ENCODE data around the gene APOB. TPM values are rescaled to one million over a fixed set of nuclear protein-coding genes. Genes with fewer than 3 reads are reported as not detected.

APOB gene
- total RNA-seq, 2 experiments from 2014 or later = not detected

DNA sequence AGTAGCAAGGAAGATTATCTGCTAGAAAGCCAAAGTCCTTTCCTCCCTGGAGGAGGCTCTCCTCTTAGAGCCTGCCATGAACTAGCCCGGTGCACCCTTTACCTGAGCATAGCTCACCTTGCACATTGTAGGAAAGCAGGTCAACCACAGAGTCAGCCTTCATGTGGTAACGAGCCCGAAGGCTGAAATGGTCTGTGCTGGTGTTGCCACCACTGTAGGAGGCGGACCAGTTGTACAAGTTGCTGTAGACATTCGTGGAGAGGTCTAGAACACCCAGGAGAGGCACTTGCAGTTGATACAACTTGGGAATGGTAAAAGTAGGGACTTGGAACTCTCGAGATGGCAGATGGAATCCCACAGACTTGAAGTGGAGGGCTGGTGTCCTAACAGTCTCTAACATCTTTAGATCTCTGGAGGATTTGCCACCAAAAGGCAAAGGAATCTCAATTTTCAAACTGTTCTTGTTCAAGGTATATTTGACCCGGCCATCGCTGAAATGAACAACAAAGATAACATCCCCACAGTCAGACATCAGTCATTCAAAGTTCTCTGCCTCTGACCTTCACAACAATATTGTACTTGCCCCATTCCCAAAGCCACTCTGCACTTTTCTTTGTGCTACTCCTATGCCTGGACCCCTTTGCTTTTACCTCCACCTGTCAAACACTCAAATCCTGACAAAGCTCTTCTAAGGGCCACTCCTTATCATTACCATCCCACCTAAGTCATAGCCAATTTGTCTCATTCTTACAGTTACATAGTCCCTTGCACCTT is 30.6 kb downstream of the APOB start:
- no peak overlapping the region for H3K4me3 Mint-ChIP-seq
- no peaks in the 10 kb centered on the region for H3K4me1 Mint-ChIP-seq
- no peak for ATAC-seq (ENCODE audit: low read depth)
- H3K27me3 Mint-ChIP-seq = no peaks in the 10 kb centered on the region
- H3K27ac Mint-ChIP-seq = no peak overlapping the region
- POLR2A ChIA-PET = no interaction called here
- no peaks in the 10 kb centered on the region for H3K9me3 Mint-ChIP-seq
- no peaks in the 10 kb centered on the region for H3K36me3 Mint-ChIP-seq
- DNase-seq = no peak

DNA sequence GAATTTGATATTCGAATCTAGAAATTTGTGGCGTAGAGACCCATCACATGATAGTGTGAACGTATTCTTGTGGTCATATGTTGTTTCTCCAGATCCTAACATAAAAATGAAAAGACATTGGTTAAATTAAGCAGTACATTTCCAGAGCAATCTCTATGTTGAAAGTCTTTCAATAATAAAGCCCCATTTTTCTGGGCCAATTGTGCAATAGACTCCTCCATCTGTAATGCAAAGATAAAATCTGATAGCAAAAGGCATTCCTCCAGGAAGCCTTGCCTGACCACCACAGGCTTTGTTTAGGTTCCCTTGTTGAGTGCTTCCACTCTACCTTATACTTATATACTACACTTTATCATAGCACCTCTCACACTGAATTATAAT is 31.3 kb downstream of the APOB start:
- H3K27ac Mint-ChIP-seq = no peak overlapping the region
- H3K27me3 Mint-ChIP-seq = no peaks in the 10 kb centered on the region
- H3K9me3 Mint-ChIP-seq = no peaks in the 10 kb centered on the region
- no peaks in the 10 kb centered on the region for H3K36me3 Mint-ChIP-seq
- no peaks in the 10 kb centered on the region for H3K4me1 Mint-ChIP-seq
- ATAC-seq (ENCODE audit: low read depth) (no peak), DNase-seq (no peak)
- POLR2A ChIA-PET = no interaction called here
- H3K4me3 Mint-ChIP-seq = no peak overlapping the region

DNA sequence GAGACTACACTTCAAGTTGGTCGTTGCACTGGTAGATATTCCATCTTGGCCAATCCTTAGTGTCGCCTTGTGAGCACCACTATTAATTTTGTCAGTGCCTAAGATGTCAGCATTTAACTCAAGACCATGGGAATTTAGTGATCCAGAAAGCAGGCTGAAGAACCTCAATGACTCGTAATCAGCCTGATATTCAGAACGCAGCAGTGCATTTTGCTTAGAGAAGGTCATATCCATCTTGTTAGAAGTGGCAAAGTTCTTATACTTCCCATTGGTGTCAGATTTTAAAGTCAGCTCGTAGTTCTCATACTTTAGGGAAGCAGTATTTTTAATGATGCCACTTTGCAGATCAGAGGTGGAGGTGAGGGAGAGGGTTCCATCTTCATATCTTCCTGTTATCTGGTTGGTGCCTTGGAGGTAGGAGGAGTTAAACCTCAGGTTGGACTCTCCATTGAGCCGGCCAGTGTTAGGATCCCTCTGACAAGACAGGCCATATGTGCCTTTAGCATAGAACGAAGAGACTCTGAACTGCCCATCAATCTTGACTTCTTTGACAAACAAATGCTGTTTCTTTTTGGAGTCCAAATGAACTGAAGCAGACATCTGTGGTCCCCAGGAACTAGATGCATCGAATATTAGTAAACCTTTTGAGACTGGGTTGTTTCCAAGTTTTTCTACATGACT is 31.9 kb downstream of the APOB start:
- Mint-ChIP-seq H3K4me3 (no peak overlapping the region), H3K9me3 (no peaks in the 10 kb centered on the region), H3K36me3 (no peaks in the 10 kb centered on the region), H3K27me3 (no peaks in the 10 kb centered on the region), H3K4me1 (no peaks in the 10 kb centered on the region), H3K27ac (no peak overlapping the region)
- POLR2A ChIA-PET = no interaction called here
- no peak for ATAC-seq (ENCODE audit: low read depth)
- DNase-seq = no peak

DNA sequence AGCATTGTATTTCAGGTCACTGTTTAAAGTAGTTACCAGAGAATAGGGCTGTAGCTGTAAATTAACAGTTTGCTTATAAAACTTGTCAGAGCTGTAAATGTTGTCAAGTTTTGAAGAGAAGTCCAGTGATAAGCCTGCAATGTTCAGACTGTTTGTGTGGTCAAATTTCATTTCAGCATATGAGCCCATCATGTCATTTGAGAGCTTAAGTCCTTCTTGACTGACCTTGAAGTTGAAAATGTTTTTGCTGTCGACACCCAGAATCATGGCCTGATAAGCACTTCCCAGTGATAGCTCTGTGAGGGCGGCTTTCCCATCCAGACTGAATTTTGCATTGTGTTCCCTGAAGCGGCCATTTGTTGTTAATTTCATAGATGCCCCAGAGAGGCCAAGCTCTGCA is 32.4 kb downstream of the APOB start:
- H3K9me3 Mint-ChIP-seq = no peaks in the 10 kb centered on the region
- H3K36me3 Mint-ChIP-seq = no peaks in the 10 kb centered on the region
- POLR2A ChIA-PET = no interaction called here
- H3K4me1 Mint-ChIP-seq = no peaks in the 10 kb centered on the region
- no peak for ATAC-seq (ENCODE audit: low read depth)
- H3K27ac Mint-ChIP-seq = no peak overlapping the region
- peaks cover 4% of the 10 kb centered on the region for H3K27me3 Mint-ChIP-seq
- DNase-seq = no peak
- no peak overlapping the region for H3K4me3 Mint-ChIP-seq

DNA sequence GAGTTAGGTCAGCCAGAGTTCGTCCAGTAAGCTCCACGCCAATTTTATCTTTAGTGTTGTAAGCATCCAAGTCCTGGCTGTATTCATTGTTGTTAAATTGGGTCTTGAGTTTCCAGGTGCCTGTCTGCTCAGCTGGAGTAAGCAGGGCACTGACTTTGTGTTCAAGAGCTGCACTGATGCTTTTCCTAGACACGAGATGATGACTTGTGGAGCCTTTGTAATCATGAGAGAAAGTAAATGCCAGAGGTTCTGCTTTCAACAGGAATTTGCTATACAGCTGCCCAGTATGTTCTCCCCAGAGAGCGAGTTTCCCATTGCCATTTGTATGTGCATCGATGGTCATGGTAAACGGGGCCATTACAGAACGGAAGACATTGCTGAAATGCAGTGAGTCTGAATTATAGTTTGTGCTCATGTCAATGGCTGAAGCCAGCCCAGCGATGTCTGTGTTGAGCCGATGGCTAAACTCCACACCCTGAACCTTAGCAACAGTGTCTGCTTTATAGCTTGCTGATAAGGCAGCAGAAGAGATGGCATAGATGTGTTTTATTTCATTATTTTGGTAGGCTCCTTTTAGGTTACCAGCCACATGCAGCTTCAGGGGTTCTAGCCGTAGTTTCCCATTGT is 32.9 kb downstream of the APOB start:
- H3K9me3 Mint-ChIP-seq = no peaks in the 10 kb centered on the region
- no peak for ATAC-seq (ENCODE audit: low read depth)

DNA sequence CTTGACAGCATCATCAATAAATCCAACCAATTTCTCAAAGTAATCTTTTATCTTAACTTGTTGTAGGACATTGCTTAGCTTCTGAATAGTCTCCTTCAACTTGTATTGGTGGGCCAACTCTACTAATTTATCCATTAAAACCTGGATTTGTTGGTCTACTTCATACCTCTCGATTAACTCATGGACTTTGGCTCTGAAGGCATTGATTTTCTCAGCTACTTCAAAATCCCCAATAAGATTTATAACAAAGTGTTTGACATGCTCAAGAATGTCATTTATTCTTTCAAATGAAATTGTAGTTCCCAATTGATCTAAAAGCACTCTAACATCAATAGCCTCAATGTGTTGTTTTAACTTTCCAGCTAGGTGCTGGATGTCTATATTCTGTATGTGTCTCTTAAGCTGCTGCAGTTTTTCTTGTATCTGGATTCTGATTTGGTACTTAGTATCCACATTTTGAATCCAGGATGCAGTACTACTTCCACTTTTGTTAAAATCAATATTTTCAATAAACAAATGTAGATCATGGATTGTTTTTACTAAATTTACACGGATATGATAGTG is 34.1 kb downstream of the APOB start:
- Mint-ChIP-seq H3K4me1 (no peaks in the 10 kb centered on the region), H3K9me3 (no peaks in the 10 kb centered on the region), H3K36me3 (no peaks in the 10 kb centered on the region), H3K4me3 (no peak overlapping the region), H3K27ac (no peak overlapping the region), H3K27me3 (peaks cover 4% of the 10 kb centered on the region)
- ATAC-seq (ENCODE audit: low read depth) (no peak), DNase-seq (no peak)
- POLR2A ChIA-PET = no interaction called here

More for the DNA sequence above, 32.9 kb downstream of the APOB start:
- H3K27me3 Mint-ChIP-seq = peaks cover 4% of the 10 kb centered on the region
- no peaks in the 10 kb centered on the region for H3K4me1 Mint-ChIP-seq
- H3K27ac Mint-ChIP-seq = no peak overlapping the region
- no peak for DNase-seq
- H3K36me3 Mint-ChIP-seq = no peaks in the 10 kb centered on the region
- POLR2A ChIA-PET = no interaction called here
- no peak overlapping the region for H3K4me3 Mint-ChIP-seq

DNA sequence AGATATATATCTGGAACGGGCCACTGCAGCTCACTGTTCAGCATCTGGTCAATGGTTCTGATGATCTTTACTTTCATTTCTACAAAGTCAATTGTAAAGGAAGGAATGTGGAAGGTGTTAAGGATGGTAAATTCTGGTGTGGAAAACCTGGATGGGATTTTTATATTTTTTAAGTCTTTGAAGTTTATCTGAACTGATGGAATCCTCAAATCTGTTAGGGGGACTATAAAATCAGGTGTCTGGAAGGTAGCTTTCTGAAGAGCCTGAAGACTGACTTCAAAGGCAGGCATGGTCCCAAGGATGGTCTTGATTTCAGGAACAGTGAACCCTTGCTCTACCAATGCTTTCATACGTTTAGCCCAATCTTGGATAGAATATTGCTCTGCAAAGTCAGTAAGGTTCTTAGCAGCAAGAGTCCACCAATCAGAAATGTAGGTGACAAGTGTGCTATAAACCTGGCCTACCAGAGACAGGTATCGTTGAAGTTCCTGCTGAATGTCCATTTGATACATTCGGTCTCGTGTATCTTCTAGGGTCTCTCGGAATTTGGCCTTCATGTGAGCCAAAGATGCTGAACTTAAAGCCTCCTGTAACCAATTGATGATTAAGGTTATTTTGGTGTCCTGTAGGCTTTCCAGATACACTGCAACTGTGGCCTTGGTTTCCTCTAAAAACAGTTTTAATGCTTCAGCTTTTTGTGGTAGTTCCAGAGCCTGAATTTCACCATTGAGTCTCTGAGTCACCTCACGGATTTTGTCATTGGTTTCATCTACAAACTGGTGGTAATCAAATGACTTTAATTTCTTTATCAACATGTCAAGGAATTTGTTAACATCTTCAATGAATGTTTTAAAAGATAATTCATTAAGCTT is 34.8 kb downstream of the APOB start:
- H3K4me1 Mint-ChIP-seq = no peaks in the 10 kb centered on the region
- no peaks in the 10 kb centered on the region for H3K9me3 Mint-ChIP-seq
- ATAC-seq (ENCODE audit: low read depth) (no peak), DNase-seq (no peak)
- H3K4me3 Mint-ChIP-seq = no peak overlapping the region
- no peaks in the 10 kb centered on the region for H3K36me3 Mint-ChIP-seq
- H3K27me3 Mint-ChIP-seq = peaks cover 4% of the 10 kb centered on the region
- H3K27ac Mint-ChIP-seq = no peak overlapping the region
- POLR2A ChIA-PET = no interaction called here

- H3K4me1 Mint-ChIP-seq = no peaks in the 10 kb centered on the region
- no peak overlapping the region for H3K27ac Mint-ChIP-seq
- no peak overlapping the region for H3K4me3 Mint-ChIP-seq
- no peaks in the 10 kb centered on the region for H3K36me3 Mint-ChIP-seq
- no peak for DNase-seq
- ATAC-seq (ENCODE audit: low read depth) = no peak
- POLR2A ChIA-PET = no interaction called here
- peaks cover 4% of the 10 kb centered on the region for H3K27me3 Mint-ChIP-seq
- no peaks in the 10 kb centered on the region for H3K9me3 Mint-ChIP-seq
Observed at GRCh38 chr2:21008014-21008789, 35.7 kb downstream of the APOB start.

DNA sequence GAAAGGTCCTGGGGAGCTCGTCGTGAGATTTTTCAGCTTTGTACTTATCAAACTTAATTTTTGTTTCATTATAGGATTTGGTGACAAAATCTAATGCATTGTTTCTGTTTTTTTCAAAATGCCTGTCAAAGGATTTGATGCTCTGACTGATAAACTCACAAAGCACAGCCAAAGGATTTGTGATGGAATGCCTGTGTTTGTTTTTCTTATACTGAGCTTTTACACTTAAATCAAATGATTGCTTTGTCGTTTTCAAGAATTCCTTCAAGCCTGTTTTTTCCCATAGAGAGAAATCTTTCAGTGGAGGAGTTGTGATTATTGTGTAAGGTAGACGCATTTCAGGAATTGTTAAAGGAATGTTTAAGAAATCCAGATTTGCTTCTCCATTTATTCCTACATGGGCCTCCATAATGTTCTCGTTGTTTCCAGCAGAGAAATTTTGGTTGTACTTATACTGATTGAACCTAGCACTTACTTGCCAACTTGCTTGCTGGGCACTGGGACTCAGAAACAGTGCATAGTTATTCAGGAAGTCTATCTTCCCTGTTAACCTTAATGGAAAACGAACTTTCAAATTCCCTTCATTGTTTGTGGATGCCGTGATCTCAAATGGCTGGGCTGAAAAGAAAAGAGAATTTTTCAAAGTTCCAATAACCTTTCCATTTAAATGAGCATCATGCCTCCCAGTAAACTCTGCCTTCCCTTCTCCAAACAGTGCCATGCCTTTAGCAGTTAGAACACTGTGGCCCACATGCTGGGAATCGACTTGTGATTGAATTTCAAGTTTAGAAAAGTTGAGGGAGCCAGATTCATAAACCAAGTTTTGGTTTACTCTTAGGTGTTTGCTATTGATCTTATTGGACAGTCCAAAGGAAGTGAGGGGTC is 36.5 kb downstream of the APOB start:
- Mint-ChIP-seq H3K27ac (no peak overlapping the region), H3K36me3 (no peaks in the 10 kb centered on the region), H3K9me3 (no peaks in the 10 kb centered on the region), H3K4me3 (no peak overlapping the region), H3K27me3 (peaks cover 4% of the 10 kb centered on the region), H3K4me1 (no peaks in the 10 kb centered on the region)
- DNase-seq (no peak), ATAC-seq (ENCODE audit: low read depth) (no peak)
- POLR2A ChIA-PET = no interaction called here

- DNase-seq (no peak), ATAC-seq (ENCODE audit: low read depth) (no peak)
- Mint-ChIP-seq H3K36me3 (no peaks in the 10 kb centered on the region), H3K27ac (no peak overlapping the region), H3K4me1 (no peaks in the 10 kb centered on the region), H3K4me3 (no peak overlapping the region), H3K27me3 (peaks cover 4% of the 10 kb centered on the region), H3K9me3 (no peaks in the 10 kb centered on the region)
- POLR2A ChIA-PET = no interaction called here
Observed at GRCh38 chr2:21006423-21007128, 37.3 kb downstream of the APOB start.

DNA sequence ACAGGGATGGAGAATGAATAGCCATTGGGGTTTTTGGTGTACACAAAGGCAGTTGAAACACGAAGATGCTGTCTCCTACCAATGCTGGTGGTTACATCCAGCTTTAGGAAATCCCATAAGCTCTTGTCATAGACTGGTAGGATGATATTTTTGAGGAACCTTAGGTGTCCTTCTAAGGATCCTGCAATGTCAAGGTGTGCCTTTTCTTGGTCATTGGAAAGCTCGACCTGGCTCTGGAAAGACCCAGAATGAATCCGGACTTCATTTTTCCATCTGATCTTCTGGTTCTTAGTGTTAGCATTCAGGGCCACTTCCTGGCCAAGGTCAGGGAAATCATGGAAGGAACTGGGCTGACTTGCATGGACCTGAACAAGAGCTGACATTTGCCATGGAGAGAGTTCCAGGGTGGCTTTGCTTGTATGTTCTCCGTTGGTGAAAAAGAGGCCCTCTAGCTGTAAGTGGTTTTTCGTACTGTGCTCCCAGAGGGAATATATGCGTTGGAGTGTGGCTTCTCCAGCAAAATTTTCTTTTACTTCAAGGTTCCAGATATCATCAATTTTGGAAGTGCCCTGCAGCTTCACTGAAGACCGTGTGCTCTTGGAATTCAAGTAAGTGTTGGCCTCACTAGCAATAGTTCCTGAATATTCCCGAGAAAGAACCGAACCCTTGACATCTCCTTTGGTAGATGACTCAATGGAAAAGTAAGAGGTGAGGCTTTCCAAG is 38.0 kb downstream of the APOB start:
- POLR2A ChIA-PET = no interaction called here

More for the DNA sequence above, 38.0 kb downstream of the APOB start:
- ATAC-seq (ENCODE audit: low read depth) (no peak), DNase-seq (no peak)
- Mint-ChIP-seq H3K27me3 (peaks cover 8% of the 10 kb centered on the region), H3K27ac (no peak overlapping the region), H3K4me1 (no peaks in the 10 kb centered on the region), H3K9me3 (no peaks in the 10 kb centered on the region), H3K4me3 (no peak overlapping the region), H3K36me3 (no peaks in the 10 kb centered on the region)

All from activated naive CD8-positive, alpha-beta T cell treated with anti-CD3 and anti-CD28 coated beads, Interleukin-2, amount 10 ng/mL, durations not matched to agents 7 days and 5 days (primary cell).